ENCODE measurements around the gene USHBP1.

The USHBP1 gene

GRCh38 chr19:17266975-17267788, 2.6 kb upstream of the USHBP1 start, which contains the start of gene BABAM1:
BABAM1 (plus strand) TSS chr19:17267443; CDS start chr19:17268807, 1,364 bp downstream.
- Histone ChIP-seq H3K9ac (ENCODE audit: low read depth, low read length) (peak within 1 kb of the TSS; percentile 68), H4K20me1 (ENCODE audit: insufficient read depth, low read length) (no peaks in the 10 kb centered on the region), H3K27ac (ENCODE audit: low read length) (peak within 1 kb of the TSS; percentile 80), H3K79me2 (ENCODE audit: insufficient read depth, low read length) (peaks cover 21% of the 10 kb centered on the region), H3K4me2 (ENCODE audit: insufficient read depth, low read length) (peak within 1 kb of the TSS; percentile 95), H3K9me3 (ENCODE audit: insufficient read depth, low read length, severe bottlenecking) (no peaks in the 10 kb centered on the region), H3K4me1 (ENCODE audit: insufficient read depth, low read length) (peaks cover 18% of the 10 kb centered on the region), H3K36me3 (ENCODE audit: insufficient read depth, low read length) (peaks cover 26% of the 10 kb centered on the region), H3K27me3 (ENCODE audit: insufficient read depth, low read length, poor library complexity) (no peaks in the 10 kb centered on the region), H2AFZ (ENCODE audit: low read depth, low read length) (peak within 1 kb of the TSS; percentile 86), H3K4me3 (ENCODE audit: low read depth in 1 of 2, low read length in 2 of 2) (peak within 1 kb of the TSS; percentile 75 to 88)
- ATAC-seq (ENCODE audit: insufficient read depth, low read depth), result peak; percentile 96
- TF ChIP-seq CTCF (IDR thresholded peaks at IDR 0.05; ENCODE audit: borderline replicate concordance, extremely low read depth, low read length, poor library complexity, severe bottlenecking), result no peak
- no peak for TF ChIP-seq EZH2 (IDR thresholded peaks at IDR 0.05; ENCODE audit: borderline replicate concordance, low read depth, low read length, severe bottlenecking)
- peak; percentile 98 for DNase-seq

- Histone ChIP-seq H4K20me1 (ENCODE audit: insufficient read depth, low read length) (no peaks in the 10 kb centered on the region), H3K27ac (ENCODE audit: low read length) (no peak overlapping the region), H3K79me2 (ENCODE audit: insufficient read depth, low read length) (peaks cover 21% of the 10 kb centered on the region), H3K9me3 (ENCODE audit: insufficient read depth, low read length, severe bottlenecking) (no peaks in the 10 kb centered on the region), H2AFZ (ENCODE audit: low read depth, low read length) (peak overlapping the region; percentile 21), H3K9ac (ENCODE audit: low read depth, low read length) (no peak overlapping the region), H3K27me3 (ENCODE audit: insufficient read depth, low read length, poor library complexity) (no peaks in the 10 kb centered on the region), H3K4me2 (ENCODE audit: insufficient read depth, low read length) (peak overlapping the region; percentile 20; the same call in 1 of the 2 replicates), H3K4me1 (ENCODE audit: insufficient read depth, low read length) (peaks cover 18% of the 10 kb centered on the region), H3K4me3 (ENCODE audit: low read depth in 1 of 2, low read length in 2 of 2) (no peak overlapping the region), H3K36me3 (ENCODE audit: insufficient read depth, low read length) (peaks cover 21% of the 10 kb centered on the region)
- TF ChIP-seq EZH2 (IDR thresholded peaks at IDR 0.05; ENCODE audit: borderline replicate concordance, low read depth, low read length, severe bottlenecking) (no peak), CTCF (IDR thresholded peaks at IDR 0.05; ENCODE audit: borderline replicate concordance, extremely low read depth, low read length, poor library complexity, severe bottlenecking) (no peak)
- ATAC-seq (ENCODE audit: insufficient read depth, low read depth) (no peak), DNase-seq (no peak)
These were observed 2.0 kb upstream of the USHBP1 start for GRCh38 chr19:17266589-17266974.

GRCh38 chr19:17266026-17266425, 1.5 kb upstream of the USHBP1 start:
- Histone ChIP-seq H3K4me3 (ENCODE audit: low read depth in 1 of 2, low read length in 2 of 2) (no peak overlapping the region), H3K79me2 (ENCODE audit: insufficient read depth, low read length) (peaks cover 18% of the 10 kb centered on the region), H3K36me3 (ENCODE audit: insufficient read depth, low read length) (peaks cover 16% of the 10 kb centered on the region), H4K20me1 (ENCODE audit: insufficient read depth, low read length) (no peaks in the 10 kb centered on the region), H3K27ac (ENCODE audit: low read length) (no peak overlapping the region), H3K9ac (ENCODE audit: low read depth, low read length) (no peak overlapping the region), H2AFZ (ENCODE audit: low read depth, low read length) (no peak overlapping the region), H3K4me1 (ENCODE audit: insufficient read depth, low read length) (peaks cover 19% of the 10 kb centered on the region), H3K4me2 (ENCODE audit: insufficient read depth, low read length) (no peak overlapping the region), H3K9me3 (ENCODE audit: insufficient read depth, low read length, severe bottlenecking) (no peaks in the 10 kb centered on the region), H3K27me3 (ENCODE audit: insufficient read depth, low read length, poor library complexity) (no peaks in the 10 kb centered on the region)
- no peak for TF ChIP-seq CTCF (IDR thresholded peaks at IDR 0.05; ENCODE audit: borderline replicate concordance, extremely low read depth, low read length, poor library complexity, severe bottlenecking)
- no peak for TF ChIP-seq EZH2 (IDR thresholded peaks at IDR 0.05; ENCODE audit: borderline replicate concordance, low read depth, low read length, severe bottlenecking)
- ATAC-seq (ENCODE audit: insufficient read depth, low read depth) (no peak), DNase-seq (no peak)
